Measurements from ENCODE around the gene GLYATL2.

GLYATL2 gene

DNA sequence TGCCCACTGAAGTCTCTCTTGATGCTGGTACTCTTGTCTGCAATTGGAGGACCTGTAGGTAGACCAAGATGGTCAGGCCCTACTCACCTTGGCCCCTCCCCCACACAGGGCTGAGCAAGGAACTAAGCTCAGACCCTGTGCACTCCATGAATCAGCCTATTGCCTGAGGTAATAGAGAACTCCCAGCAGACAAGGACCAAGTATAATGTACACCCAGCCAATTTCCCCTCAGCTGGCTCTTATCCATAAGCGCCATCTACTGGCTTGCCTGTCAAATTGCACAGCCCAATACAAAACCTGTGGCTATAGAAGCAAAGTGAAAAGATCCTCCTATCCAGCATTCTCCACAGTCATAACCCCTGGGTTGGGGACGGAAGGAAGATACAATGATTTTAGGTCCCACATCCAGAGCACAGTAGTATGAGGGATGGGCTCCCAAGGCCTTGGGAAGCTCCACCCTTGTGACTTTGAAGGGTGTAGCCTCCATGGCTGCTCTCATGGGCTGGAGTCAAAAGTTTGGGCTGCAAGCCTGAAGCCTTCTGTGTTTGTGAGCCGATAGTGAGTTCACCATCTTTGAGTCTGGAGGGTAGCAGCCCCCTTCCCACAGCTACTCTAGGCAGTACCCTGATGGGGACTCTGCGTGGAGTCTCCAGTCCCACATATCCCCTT is 56.0 kb downstream of the GLYATL2 start:
- DNase-seq: peak; percentile 36

DNA sequence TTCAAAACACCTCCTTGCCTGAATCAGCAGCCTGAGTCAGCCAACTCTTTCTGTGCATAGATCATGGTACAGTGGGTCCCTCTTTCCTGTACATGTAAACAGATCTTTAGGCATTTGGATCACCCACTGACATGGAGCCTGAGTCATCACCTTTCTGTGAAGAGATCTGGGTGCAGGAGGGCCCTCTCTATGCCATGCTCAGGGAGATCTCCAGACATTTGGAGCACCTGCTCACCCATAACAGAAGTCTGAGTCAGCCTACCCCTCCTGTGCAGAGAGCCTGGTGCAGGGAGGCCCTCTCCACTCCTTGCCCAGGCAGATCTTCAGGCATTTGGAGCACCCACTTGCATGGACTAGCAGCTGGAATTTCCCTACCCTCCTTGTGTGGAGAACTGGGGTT is 56.6 kb downstream of the GLYATL2 start:
- DNase-seq: no peak

DNA sequence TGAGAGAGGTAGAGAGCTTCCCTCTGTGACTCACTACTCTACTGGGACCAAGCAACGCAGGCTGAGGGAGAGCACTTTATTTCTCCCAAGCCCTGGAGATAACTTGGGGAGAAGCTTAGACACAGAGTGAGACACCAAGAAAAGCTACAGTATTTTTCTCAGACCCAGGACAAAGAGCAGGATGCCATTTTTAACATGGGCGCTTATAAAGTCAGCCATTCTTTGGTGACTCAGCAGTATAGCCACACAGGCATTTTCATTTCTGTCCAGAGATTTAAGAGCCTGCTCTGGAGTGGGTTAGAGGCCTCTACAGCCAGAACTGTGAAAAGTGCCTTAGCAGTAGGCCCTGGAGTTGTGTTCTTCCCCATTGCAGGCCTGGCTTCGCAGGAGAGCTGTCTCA is 57.8 kb downstream of the GLYATL2 start:
- DNase-seq: no peak

DNA sequence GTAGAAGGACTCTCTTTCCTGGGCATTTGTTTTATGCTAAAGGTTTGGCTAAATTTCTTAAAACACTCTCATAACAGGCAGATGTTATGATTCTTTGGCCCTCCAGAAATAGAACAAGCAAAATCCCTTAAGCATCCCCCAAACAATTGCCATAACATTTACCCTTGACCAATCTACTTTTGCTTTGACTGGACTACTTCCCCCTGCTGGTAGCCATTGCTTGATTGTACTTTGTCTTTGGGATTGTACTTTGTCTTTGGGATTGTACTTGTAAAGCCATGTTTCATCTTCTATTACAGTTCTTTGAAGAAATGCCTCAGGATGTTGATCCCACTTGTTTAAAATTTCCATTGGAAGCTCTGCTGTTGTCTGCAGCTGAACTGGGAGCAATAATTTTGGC is 59.5 kb downstream of the GLYATL2 start:
- no peak for DNase-seq

Measured in NCI-H2081 treated with DMSO at 0.1 percent for 48 hours (cell line).